IPS DF 4.7 (cell line): ENCODE measurements around the gene MAD1L1.
"Not testable (repeated sequence)": the region's sequence is repeated elsewhere in the genome, so short reads cannot be mapped to it uniquely, and the experiment has no call there.

Experiments
- DNase-seq: peaks from one replicate; pipeline ENCODE4 v3.0.0-alpha.2; 2013; ENCODE audit warnings: low spot score; ENCODE audit errors: extremely low read depth

The MAD1L1 gene

GRCh38 chr7:2175514-2175913 lies 57.2 kb downstream of the MAD1L1 start:
- DNase-seq: no peak

- no peak for DNase-seq
Observed at GRCh38 chr7:2175091-2175490, 57.7 kb downstream of the MAD1L1 start.

DNA sequence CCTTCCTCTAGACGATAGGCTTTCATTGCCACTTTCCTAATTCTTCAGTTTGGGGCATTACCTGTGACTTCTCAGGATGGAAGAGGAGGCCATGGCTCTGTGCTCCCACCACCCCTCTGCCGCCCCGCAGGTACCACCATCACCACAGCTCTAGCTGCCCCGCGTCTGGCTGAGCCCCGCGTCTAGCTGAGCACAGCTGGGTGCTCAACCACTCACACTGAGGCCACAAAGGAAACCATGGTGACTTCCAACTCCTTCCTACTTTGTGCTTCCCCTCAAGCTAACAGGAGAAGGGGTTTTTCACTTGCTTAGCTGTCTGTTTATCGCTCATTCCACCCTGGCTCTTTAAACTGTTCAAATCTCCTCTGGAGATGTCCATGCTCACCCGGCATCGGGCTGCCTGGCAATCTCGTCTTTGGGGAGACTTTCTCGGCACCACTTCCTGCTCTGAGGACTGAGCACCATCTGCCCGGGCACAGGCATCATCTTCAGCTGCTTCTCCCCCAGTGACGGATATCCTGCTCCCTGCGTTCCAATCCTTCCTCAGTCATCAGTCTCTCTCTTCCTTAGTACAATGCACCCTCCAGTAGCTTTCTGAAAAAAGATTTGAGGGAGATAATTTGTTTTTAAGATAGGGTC lies 59.4 kb downstream of the MAD1L1 start:
- DNase-seq: no peak

- DNase-seq: no peak
Observed at GRCh38 chr7:2172311-2173188, 60.2 kb downstream of the MAD1L1 start.

DNA sequence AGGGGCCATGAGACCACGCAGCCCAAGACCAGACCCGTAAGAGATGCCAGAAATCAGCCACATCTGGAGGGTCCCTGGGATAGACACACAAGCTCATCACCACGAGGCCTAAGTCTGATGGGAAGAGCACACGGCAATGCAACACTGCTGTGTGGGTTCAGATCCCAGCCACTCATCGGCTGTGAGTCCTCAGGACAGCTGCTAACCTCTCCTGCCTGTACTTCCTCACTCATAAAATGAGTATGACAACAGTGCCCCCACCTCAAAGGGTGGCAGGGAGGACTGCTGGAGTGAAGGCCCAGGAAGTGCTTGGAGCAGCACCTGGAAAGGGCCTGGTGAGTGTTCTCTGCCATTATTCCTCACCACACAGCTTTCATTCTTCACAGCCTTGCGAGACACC lies 60.9 kb downstream of the MAD1L1 start:
- no peak for DNase-seq

GRCh38 chr7:2170576-2171521 lies 61.9 kb downstream of the MAD1L1 start:
- no peak for DNase-seq

DNA sequence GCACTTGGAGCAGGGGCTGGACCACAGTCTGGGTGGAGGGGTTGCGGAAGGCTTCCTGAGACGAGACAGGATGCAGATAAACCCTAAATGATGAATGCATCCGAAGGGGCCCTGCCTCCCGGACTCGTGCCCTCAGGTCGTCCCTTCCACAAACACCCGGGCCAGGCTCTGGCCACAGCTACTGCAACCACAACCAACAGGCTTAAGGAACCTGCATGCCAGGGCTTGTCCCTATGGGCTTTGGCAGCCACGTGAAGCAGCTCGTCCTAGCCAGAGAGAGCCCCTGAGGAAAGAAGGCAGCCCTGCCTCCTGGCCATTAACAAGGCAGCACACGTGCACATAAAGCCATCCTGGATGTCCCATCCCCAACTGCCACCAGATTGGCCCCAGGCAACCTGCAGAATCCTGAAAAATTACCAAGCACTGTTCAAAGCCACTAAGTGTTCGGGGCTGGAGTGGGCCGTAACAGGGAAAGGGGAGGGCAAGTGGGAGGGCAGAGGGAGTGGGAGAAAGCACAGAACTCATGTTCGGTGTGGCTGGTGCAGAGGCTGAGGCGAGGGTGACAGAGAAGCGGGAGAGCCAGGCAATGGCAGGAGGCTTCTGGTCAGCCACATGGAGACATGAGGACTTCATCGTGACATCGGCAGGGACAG lies 62.7 kb downstream of the MAD1L1 start:
- DNase-seq: no peak

DNA sequence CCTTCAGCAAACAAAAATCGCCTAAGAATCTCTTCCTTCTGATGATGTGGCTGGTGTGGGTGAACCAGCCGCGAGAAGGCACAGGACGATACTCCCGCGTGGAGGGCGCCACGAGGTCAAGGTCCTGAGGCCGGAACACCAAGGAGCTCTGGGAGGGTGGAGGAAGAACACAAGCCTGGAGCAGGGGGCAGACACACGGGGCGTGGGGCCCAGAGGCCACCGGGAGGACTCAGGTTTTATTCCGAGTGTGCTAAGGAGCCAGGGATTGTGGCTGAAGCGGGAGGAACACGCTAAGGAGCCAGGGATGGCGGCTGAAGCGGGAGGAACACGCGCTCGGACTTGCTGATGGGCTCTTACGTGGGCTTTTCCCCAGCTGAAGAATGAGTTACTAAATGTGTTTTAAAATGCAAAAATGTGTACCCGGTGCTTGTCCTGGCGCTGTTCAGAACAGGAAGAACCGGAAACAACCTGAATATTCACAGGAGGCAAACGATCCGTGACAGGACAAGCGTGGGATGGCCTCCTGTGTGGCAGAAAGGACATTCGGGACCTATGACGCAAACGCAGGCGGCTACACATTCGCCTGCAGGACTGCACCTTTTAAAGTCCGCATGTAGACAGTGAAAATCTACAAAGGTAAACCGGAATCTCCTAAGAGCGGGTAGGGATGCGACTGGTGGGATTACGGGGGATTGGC lies 64.0 kb downstream of the MAD1L1 start:
- DNase-seq: no peak

GRCh38 chr7:2166625-2167280 lies 66.0 kb downstream of the MAD1L1 start:
- DNase-seq: no peak

DNA sequence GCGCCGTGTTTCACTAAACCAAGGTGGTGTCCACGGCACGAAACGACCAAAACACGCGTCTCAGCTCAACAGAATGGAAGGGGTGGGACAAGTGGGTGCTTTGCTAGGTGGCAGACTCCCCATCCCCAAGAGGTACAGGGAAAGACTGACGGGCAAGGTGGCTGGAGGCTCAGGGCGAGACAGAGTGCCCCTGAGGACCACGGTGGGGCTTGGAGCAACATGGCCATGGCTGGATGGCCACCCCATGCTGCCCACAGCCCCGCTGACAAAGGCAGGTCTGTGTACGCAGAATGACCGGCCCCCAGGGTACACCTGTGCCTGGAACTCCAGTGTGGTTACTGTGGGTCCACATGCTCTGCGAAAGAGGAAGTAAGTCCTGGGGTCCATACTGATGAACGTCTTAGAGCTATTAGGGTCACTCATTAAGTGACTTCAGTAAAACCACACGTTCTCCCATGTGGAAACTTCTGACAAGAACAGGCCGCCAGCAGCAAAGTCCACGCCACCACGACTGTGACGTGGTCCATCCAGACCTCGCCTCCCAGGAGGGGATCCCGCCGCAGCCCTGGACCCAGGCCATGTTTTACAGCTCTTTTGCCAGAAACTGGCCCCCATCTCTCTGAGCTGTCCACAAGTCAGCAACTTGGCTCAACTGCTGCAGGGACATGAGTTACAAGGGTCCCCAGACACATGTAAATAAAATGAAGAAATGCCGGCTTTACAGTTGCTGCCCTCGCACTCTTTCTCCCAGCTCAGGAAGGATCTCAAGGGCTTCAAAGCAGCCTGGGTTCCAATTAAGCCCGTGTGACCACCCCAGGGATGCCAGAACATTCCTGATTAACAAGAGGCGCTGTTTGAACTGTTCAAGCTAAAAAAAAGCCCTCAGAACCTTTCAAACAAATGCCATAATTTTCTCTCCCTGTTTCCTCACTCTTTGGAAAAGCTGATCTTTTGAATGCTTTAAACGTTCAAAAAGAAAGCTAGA lies 66.8 kb downstream of the MAD1L1 start:
- no peak for DNase-seq

DNA sequence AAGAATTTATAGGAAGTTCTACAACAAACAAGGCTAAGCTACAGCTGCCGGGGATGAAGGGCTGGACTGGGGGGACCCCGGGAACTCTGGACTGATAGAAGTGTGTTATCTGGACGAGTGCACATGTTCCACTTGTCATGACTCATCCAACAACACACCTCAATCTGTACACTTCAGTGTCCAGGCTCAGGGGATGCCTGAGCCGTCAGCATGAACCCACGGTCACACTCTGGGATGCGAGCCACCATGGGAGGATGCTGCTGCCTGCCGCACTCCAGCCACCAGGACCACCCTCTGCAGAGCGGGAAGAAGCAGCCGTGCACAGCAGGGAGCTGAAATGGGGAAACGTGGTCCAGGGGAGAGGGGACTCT lies 67.5 kb downstream of the MAD1L1 start:
- DNase-seq: no peak

DNA sequence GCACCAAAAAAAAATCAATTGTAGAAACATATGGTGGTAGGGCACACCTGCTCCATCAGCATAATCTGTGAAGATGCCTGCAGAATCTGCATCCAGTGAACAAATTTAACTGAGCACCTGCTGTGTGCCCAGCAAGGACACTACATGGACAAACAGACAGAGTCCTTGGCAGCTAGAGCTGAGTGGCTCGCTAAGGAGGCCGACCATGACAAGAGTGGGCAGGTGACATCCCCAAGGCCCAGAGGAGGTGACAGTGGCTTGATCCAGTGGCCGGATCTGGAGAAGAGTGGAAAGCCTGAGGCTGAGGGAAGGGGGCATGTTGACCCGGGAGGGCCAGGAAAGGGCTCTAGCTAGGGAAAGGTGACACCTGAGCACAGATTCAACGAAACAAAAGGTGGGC lies 68.1 kb downstream of the MAD1L1 start:
- no peak for DNase-seq

DNA sequence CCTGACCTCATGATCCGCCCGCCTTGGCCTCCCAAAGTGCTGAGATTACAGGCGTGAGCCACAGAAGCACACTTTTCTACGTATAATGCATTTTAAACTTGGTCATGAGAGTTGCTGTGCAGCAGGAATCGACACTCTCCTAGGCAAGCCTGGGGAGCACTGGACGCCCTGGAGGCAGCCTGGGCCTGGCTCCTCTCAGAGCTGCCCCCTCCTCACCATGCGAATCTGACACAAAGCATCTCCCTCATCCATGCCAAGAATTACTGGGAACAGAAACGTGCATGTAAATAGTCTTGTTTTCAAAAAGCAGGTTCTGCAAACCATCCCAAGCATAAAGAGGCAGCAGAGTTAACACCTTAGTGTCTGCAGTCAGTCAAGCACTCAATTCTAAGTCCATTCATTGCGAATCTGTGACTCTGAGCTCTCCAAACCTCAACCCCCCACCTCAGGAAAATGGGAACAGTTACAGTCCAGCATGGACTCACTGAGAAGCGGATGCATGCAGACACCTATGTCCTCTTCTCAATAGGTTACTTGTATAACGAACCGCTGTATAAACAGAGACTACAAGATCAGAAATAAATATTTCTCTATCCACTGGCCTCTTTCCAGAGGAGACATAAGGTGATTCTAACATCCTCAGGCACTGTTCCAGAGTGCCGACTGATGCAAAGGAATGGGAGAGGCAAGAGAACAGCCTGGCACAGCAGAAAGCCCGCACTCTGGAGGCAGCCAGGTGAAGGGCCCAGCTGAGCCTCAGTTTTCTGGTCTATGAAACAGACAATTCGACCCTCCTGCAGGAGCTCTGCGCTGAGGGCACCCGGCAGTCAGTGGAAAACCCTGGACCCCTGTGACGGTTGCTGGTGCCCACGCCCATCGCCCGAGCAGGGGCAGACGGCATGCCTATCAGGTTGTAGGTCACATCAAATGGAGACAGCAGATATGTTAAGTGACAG lies 68.9 kb downstream of the MAD1L1 start:
- no peak for DNase-seq

GRCh38 chr7:2162959-2163358 lies 69.8 kb downstream of the MAD1L1 start:
- no peak for DNase-seq

GRCh38 chr7:2162004-2162902 lies 70.5 kb downstream of the MAD1L1 start:
- not testable (repeated sequence) for DNase-seq

DNA sequence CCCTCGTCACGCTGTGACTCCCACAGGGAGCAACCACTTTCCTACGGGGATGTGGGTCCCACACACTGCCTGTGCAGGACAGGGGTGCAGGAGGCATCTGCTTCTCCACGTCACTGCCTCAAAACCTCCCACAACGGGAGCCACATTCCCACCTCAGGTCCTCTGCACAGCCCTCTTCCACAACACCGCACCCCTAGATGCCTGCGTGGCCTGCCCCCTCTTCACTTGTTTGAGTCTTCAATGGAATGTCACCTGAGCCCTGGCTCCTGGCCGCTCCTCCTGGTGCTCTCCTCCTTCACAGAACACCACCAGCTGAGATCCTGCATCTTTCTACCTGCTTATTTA lies 73.6 kb downstream of the MAD1L1 start:
- peak; percentile 7 for DNase-seq
